Measurements from ENCODE around the gene FLOT2.

DNA sequence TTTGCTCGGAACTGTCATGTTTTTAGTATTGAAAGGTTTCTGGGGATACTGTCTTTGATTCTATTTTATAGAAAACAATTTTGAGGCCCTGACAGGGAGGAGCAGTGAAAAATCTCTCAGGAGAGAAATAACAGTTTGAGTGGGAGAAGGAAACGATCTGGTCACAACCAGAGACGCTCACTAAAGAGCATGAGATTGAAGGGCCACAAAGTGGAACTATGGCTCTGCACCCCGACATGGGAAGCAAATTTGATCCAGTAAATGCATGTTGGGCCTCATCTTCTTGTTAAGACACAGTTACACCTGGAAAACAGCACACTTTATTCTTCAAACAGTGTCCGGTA, 42.2 kb downstream of the FLOT2 start:
- TF ChIP-seq POLR2AphosphoS5 (IDR thresholded peaks at IDR 0.05; ENCODE audit: borderline replicate concordance, low read depth, low read length), result no peak
- no peak for TF ChIP-seq EZH2 (IDR thresholded peaks at IDR 0.05)
